NCI-H187 (cell line): ENCODE data around the gene FLYWCH1.

ENCODE experiments used
- DNase-seq, 2 experiments: peaks; one replicate each; lab custom pipeline; 2025; lab: John Stamatoyannopoulos, UW

FLYWCH1 gene

DNA sequence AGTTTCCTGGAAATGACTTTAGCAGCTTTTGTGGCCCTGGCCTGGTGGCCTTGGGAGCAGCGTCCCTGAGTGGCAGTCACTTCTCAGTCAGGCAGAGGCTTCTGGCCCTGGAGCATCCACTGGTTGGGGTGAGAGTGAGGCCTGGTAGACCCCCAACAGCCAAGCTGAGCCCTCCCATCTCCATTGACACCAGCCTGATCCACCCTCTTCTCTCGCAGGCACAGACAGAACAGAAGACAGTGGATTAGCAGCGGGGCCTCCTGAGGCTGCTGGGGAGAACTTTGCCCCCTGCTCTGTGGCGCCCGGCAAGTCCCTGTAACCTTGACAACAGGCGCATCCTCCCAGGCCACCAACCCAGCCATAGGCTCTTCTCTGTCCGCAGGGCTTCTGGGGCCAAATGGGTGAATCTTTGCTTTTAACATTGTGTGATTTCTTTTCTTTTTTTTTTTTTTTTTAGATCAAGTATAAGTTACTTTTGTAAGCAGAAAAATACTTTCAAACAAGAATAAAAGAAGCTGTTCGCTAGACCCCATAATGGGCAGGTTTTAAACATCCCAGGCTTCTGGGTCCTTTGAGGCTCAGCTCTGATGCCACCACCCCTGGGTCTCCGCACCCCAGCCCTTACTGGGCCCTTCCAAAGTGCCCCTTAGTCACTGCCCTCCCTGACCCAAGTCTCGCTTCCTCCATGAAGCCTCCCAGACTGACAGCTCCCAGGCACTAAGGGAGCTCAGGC, 12.7 kb upstream of the FLYWCH1 start:
- DNase-seq, result no peak

DNA sequence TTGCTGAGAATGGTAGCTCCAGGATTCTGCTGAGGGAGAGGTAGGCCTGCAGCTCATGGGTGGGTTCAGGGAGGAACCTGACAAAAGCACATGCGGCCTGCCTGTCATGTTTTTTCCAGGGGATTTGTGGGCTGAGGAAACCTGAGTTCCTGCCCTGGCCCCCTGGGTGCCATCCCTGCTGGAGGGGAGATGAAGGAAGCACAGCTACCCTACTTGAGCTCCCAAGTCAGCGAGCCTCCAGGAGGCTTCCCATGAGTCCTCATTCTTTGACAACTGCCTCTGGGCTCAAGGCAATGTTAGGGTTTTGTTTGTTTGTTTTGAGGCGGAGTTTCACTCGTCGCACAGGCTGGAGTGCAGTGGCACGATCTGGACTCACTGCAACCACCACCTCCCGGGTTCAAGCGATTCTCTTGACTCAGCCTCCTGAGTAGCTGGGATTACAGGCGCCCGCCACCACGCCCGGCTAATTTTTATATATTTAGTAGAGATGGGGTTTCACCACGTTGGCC, 12.1 kb upstream of the FLYWCH1 start:
- DNase-seq, result no peak

DNA sequence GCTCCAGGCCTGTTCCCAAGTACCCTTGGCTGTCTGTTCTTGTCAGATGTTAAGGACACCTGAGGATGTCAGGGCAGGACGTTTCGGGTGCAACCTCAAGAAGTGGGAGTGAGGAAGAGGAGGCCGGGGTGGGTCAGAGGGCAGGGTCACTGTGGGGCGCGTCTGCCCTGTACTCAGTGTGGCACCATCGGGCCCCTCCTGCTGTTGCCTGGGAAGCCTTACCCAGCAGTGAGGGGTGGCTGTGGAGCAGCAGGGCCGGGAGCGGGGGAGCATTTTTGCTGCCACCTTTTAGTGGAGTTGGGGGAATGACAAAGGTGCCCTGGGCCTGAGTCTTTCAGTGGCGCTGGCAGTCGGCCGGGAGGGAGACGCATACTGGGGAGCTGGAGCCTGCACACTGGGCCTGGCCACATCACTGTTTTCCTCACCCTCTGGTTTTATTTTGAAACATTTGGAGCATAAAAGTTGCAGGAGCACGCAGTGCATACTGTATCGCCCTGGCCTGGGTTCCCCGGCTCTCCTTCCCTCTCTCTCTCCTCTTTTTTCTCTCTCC, 11.1 kb upstream of the FLYWCH1 start:
- DNase-seq, result no peak

DNA sequence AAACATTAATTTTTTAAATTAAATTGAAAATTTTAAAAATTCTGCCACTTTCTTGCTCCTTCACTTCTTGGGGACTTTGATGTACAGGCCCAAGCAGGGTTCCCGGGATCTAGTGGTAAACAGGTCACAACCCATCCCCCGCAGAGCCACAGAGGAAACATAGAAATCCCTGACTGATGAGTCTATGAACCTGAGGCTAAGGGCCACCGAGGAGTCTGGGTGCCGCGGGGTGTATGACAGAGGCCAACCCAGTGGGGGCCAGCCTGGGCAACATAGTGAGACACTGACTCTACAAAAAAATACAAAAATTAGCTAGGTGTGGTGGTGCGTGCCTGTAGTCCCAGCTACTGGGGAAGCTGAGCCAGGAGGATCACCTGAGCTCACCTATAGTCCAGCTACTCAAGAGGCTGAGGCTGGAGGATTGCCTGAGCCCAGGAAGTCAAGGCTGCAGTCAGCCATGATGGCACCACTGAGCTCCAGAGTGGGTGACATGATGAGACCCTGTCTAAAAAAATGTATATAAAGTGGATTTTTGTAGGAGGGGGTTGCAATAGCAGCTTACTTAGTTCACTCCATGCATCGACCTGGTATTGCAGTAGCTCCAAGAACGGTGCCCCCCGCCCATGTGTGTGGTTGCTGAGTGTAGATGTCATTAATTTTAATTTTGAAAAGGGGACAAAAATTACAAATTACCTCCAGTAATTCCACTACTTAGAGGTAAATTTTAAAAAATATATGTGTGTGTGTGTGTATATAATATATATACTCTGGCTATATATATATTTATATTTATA, 9.2 kb upstream of the FLYWCH1 start:
- DNase-seq, result no peak

DNA sequence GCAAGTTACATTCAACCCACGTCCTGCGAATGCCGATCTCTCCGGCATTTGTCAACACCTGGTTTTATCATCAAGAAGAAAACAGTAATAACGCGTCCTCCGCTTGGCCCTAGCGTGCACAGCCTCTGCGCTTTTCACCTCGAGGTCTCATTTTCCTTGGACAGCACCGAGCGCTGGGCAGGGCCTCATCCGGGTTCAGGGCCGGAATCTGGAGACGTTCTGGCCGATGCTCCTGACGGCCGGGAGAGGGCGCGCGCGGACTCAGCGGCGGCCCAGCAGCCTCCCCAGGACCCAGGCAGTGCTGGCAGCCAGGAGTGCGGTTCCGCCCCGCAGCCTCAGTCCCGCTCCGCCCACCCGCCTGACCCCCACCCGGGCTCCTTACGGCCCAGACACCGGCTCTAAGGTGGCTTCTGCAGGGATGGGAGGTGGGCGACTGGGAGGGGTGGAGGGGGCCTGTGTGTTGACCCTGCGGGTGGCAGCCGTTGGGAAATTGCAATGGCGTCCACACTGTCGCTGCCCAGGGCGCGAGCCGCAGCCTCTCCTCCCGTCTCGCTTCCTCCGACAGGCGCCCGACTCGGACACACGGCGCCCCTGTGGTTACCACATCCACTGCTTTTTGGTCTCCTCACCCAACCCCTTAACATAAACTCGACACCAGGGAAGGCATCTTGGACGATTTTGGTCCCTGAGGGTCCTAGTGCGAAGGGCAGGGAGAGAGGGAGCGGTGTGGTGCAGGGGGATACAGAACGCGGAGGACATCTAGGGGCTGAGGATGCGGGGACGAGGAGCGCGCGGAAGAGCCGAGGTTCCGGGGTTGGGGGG, 7.4 kb upstream of the FLYWCH1 start:
- DNase-seq, result peak; percentile 82 to 97

DNA sequence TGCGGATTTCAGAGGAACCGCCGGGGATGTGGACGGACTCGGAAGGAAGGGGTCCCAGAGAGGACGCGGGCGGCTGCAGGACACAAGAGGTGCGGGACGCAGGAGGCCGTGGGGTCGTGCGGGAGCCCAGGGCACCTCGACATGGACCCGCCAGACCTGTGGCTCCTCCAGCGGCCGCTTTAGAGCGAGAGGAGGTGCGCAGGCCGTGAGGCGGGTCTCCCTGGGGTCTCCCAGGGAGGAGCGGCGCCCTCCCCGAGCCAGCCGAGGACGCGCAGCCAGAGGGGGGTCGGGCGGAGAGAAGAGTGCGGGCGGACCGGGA, 6.8 kb upstream of the FLYWCH1 start:
- DNase-seq, result no peak

DNA sequence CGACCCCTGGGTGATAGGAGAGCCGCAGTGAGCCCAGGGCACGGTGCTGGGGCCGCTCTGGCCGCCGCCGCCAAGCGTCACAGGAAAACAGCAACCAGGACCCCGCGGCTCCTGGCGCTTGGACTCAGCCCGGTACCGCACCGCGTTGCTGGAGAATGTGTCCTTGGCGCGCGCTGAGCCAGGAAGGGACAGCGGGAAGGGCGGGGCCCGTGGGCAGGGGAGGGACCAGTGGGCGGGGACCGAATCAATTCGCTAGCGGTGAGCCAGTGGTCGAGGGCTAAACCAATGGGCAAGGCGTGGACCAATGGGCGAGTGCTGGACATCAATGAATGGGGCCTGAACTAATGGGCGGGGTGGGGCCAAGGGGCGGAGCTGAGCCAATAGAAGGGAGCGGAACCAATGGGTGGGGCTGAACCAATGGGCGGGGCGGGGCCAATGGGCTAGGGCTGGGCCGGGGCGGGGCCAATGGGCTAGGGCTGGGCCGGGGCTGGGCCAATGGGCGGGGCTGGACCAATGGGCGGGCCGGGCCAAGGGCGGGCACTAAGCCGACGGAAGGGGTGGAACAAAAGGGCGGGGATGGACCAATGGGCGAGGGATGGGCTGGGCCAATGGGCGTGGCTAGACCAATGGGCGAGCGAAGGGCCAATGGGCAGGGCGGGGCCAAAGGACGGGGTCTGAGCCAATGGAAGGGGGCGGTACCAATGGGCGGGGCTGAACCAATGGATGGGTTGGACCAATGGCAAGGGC, 6.3 kb upstream of the FLYWCH1 start:
- DNase-seq, result peak; percentile 100

DNA sequence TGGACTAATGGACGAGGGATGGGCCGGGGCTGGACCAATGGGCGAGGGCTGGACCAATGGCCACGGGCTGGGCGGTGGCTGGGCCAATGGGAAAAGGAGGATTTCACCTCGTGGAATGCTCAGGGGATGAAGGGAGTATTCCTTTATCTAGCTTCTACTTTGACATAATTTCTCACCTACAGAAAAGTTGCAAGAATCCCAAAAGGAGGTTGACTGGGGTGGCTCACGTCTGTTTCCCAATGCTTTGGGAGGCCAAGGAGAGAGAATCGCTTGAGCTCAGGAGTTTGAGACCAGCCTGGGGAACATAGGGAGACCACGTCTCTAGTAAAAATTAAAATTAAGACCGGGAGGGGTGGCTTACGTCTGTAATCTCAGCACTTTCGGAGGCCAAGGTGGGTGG, 5.7 kb upstream of the FLYWCH1 start:
- DNase-seq, result no peak

DNA sequence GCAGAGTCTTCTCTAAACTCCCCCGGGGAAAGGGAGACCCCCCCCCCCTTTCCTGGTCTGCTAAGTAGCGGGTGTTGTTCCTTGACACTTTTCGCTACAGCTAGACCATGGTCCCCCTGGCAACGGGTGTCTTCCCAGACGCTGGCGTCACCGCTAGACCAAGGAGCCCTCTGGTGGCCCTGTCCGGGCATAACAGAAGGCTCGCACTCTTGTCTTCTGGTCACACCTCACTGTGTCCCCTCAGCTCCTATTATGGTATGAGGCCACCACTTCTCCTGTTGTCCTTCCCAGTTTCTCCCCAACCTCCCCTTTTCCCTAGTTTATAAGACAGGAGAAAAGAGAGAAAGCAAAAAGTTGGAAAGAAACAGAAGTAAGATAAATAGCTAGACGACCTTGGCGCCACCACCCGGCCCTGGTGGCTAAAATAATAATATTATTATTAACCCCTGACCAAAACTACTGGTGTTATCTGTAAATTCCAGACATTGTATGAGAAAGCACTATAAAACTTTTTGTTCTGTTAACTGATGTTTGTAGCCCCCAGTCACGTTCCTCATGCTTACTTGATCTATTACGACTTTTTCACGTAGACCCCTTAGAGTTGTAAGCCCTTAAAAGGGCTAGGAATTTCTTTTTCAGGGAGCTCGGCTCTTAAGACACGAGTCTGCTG, 4.5 kb upstream of the FLYWCH1 start:
- DNase-seq, result peak in 1 of 2 experiments; percentile 20

DNA sequence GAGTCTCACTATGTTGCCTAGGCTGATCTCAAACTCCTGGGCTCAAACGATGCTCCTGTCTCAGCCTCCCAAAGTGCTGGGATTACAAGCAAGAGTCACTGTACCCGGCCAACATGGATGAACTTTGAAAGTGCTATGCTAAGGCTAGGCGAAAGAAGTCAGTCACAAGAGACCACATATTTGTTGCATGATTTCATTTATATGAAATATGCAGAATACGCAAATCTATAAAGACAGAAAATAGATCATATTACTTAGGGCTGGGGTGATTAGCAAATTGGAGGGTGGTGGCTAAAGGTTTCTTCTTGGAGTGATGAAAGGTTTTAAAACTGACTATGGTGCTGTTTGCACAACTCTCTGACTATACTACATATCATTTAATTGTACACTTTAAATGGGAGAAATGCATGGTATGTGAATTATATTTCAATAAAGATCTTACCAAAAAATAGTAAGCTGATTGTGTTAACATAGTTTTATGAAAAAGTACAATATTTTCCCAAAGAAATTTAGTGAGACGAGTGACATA, 1.2 kb upstream of the FLYWCH1 start:
- DNase-seq, result no peak

DNA sequence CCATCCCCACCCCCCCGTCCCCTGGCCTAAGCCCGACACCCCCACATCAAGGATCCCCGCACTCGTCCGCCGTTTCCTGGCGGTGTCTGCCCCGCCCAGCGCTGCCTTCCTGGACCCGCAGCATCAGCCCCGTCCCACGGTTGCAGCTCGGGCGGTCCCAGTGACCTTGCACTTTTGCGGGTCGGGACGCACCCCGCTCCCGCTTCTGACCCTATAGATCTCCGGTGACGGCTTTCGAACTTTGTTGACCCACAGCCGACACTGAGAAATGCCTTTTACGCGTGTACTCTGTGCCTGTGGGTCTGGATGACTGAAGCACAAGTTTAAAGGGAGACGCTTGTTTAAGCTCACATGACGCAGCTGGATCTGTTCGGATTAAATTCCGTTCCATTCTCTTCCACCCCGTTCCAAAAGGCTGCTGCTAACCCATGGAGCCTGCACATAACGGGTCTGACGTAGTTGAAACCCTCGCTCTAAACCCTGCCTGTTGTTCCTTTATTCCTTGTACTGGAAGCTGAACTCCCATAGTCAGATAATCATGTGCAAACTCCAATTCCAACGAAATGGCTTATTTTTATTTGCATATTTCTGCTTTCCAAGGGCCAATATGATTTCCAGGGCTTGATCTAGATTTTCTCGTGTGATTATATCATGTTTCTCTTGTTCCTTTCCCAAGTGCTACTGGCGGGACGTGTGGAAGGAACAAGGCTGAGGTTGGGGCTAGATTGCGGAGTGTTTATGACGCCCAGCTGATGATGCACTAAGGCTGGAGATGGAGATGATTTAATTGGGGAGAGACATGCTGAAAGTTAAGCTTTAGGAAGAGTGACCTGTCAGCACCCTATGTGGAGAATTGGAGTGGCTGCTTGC, 834 bp downstream of the FLYWCH1 start:
- no peak for DNase-seq

DNA sequence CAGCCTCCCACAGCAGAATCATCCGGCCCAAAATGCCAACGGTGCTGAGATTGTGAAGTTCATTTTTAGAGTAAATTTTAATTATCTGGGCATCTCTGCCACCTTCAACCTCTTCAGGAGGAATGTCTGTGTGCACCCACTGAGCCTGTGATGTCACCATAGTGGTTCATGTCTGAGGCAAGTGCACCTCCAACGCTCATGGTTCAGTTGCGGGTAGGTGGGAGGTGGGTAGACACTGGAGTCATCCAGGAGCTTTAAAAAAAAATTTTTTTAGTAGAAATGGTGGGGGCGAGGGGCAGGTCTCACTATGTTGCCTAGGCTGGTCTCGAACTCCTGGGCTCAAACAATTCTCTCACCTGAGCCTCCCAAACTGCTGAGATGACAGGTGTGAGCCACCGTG, 1.9 kb downstream of the FLYWCH1 start:
- DNase-seq, result no peak

DNA sequence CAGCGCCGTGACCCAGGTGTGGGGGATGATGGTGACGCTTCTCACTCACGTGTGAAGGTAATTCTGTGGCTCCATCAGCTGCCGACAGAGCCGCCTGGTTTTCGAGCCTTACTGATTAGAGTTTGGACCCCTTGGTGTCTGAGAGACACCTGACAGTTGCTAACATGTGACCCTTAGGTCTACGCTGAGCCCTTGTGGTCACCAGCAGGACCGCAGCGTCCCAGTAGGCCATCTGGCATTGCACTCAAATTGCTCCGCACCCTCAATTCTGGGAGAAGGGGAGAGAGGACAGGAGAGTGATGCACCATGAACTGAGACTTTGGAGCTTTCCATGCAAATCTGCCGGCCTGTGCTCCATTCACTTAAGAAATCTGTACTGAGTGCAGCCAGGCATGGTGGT, 2.5 kb downstream of the FLYWCH1 start:
- DNase-seq, result no peak

DNA sequence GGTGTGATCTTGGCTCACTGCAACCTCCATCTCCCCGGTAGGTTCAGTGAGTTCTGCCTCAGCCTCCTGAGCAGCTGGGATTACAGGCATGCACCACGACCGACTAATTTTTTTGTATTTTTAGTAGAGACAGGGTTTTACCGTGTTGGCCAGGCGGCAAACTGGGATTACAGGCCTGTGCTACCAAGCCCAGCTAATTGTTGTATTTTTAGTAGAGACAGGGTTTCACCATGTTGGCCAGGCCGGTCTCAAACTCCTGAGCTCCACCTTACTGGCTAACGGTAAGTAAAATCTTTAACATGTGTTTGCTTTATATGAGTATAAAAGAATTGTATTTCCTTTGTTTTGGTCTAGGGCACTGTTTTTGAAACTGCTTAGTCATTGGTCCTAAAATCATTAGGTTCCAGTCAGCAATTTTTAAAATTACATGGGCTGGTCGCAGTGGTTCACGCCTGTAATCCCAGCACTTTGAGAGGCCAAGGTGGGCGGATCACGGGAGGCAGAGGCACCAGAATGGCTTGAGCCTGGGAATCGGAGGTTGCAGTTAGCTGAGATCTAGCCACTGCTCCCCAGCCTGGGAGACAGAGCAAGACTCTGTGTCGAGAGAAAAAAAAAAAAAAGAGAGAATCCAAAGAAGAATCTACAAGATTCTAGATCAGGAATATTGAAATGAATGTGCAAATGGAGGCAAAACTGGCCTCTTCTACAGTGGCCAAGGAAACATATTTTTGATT, 3.6 kb downstream of the FLYWCH1 start:
- no peak for DNase-seq

DNA sequence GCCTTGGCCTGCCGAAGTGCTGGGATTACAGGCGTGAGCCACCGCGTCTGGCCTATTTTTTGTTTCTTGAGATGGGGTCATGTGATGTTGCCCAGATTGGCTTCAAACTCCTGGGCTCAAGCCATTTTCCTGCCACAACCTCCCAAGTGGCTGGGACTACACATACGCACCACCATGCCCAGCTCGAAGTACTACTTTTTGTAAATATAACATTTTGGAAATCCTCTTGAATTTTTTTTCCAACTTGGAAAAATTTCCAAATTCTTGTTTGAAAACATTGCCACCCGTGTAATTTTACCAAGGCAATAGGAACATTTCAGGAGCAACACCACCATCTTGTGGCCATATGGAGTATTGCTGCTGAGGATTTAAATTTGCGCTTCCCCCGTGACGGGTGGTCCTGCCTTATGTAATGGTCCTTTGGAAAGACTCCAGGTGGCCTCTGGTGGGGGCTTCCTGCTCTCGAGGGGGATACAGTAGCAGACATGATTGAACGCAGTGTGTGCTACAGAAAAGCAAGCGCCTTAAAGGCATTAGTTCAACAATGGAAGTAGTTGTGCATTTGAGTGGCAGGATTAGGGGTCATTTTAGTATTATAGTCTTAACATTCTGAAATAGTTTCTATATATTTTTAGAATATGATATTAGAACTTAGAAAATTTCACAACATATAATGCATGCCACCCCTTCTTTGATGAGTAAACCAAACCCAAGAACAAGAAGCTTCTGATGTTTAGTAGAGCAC, 8.0 kb downstream of the FLYWCH1 start:
- DNase-seq, result peak in 1 of 2 experiments; percentile 60

DNA sequence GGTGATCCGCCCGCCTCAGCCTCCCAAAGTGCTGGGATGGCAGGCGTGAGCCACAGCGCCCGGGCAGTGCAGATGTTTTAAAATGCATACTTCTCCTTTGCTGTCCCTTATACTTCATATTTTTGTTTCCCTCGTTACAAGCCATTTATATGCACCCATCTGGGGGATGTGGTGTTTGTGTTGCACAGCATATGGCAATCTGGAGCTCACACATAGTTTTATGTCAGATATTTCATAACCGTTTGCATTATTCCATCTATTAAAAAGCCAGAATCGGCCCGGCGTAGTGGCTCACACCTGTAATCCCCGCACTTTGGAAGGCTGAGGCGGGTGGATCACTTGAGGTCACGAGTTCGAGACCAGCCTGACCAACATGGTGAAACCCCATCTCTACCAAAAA, 11.8 kb downstream of the FLYWCH1 start:
- no peak for DNase-seq

DNA sequence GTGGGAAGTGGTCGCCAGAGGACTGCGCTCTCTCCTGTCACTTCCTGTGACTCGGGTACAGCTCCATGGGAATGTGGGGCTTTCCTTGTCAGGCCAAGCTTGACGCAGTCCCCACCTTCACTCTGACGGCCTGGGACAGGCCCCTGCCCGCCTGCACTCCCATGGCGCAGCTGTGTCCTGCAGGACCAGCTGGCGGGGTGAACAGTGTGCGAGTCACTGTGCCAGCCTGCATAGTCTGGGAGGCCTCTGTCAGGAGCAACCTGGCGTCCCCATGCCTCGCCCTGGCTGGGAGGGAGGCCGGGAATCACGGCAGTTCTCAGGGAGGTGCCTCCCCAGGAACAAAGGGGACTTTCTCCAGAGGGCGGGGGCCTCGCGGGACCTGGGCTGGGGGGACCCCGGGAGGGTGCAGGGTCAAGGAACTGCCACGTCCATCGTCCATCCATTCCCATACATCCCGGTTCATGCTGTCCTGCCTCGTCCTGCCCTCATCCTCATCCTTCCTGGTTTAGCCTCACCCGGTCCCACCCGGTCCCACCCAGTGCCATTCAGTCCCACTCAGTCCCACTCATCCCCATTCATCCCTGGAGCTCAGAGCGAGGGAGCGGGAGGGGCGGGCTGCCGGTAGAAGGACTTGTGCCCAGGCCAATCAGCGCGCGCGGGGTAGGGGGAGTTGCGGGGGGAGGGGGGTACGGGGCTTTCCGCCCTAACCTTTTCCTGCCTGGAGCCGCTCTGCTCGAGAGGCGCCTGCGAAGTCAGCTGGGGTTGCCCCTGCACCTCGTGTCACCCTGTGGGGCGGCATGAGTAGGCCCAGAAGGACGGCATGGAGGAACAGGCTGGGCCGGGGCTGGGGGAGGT, 13.4 kb downstream of the FLYWCH1 start:
- no peak for DNase-seq
